Stimulated activated naive CD4-positive, alpha-beta T cell treated with Interleukin-2 at 50 U/mL for 16 hours (primary cell): Measurements from ENCODE around the gene ZCCHC3.
"Not testable (repeated sequence)": the region's sequence is repeated elsewhere in the genome, so short reads cannot be mapped to it uniquely, and the experiment has no call there.

ENCODE experiments used
- DNase-seq: peaks from one replicate; lab custom pipeline; 2025; lab: John Stamatoyannopoulos, UW

The ZCCHC3 gene

GRCh38 chr20:313402-313801 lies 16.0 kb downstream of the ZCCHC3 start:
- no peak for DNase-seq

- no peak for DNase-seq
These were observed 16.6 kb downstream of the ZCCHC3 start for GRCh38 chr20:313948-314347.

- DNase-seq = no peak
These were observed 19.1 kb downstream of the ZCCHC3 start for GRCh38 chr20:316316-317068.

GRCh38 chr20:324177-325044 lies 27.0 kb downstream of the ZCCHC3 start:
- peak; percentile 89 for DNase-seq

- DNase-seq = peak; percentile 96
These were observed 27.9 kb downstream of the ZCCHC3 start, which contains the start of gene SOX12 for GRCh38 chr20:325045-325888. Gene SOX12 (plus strand): TSS chr20:325552. CDS start chr20:325925, 373 bp downstream.

GRCh38 chr20:325889-326644 lies 28.7 kb downstream of the ZCCHC3 start:
- peak; percentile 32 for DNase-seq

GRCh38 chr20:326645-327185 lies 29.3 kb downstream of the ZCCHC3 start:
- no peak for DNase-seq

- peak; percentile 48 for DNase-seq
These were observed 30.0 kb downstream of the ZCCHC3 start for GRCh38 chr20:327186-328026.

GRCh38 chr20:328027-328974 lies 30.9 kb downstream of the ZCCHC3 start:
- DNase-seq = no peak

GRCh38 chr20:328975-329695 lies 31.8 kb downstream of the ZCCHC3 start:
- no peak for DNase-seq

GRCh38 chr20:329851-330232 lies 32.5 kb downstream of the ZCCHC3 start:
- DNase-seq = no peak

- peak; percentile 42 for DNase-seq
These were observed 33.1 kb downstream of the ZCCHC3 start for GRCh38 chr20:330233-331149.

GRCh38 chr20:334578-334977 lies 37.2 kb downstream of the ZCCHC3 start:
- DNase-seq = no peak

- not testable (repeated sequence) for DNase-seq
These were observed 38.7 kb downstream of the ZCCHC3 start for GRCh38 chr20:336040-336439.

- DNase-seq = peak; percentile 37
These were observed 44.3 kb downstream of the ZCCHC3 start for GRCh38 chr20:341682-342081.

GRCh38 chr20:343107-343506 lies 45.7 kb downstream of the ZCCHC3 start:
- DNase-seq = no peak

GRCh38 chr20:346033-346639 lies 48.8 kb downstream of the ZCCHC3 start:
- no peak for DNase-seq
